Mammary epithelial cell (primary cell): Measurements from ENCODE around the gene GCA.

Experiments
- CTCF ChIP-seq, 2 donors: IDR thresholded peaks in 1 of 2; conservative IDR thresholded peaks in 1 of 2; 2 replicates each; pipeline ENCODE4 v1.5.1; 2011 to 2012; ENCODE audit warnings: inconsistent platforms in 2 of 2, low read length in 2 of 2, mild to moderate bottlenecking in 2 of 2, control low read depth in 1 of 2, low read depth in 1 of 2; ENCODE audit not compliant: insufficient read depth in 1 of 2; ENCODE audit errors: extremely low read depth in 1 of 2
- EZH2 ChIP-seq: IDR thresholded peaks from 2 replicates; pipeline ENCODE4 v1.6.1; 2012; ENCODE audit warnings: low read length, inconsistent platforms, borderline replicate concordance

- TF ChIP-seq CTCF (conservative IDR thresholded peaks at IDR 0.05 in 1 of 2, IDR thresholded peaks at IDR 0.05 in 1 of 2; ENCODE audit: extremely low read depth in 1 of 2, insufficient read depth in 1 of 2, low read depth in 1 of 2, low read length in 2 of 2) (peak in 1 of 2 donors; percentile 3), EZH2 (no peak)
Observed at GRCh38 chr2:162390801-162391200, 46.9 kb downstream of the GCA start.
